ENCODE measurements around the gene COX20.

Gene COX20

DNA sequence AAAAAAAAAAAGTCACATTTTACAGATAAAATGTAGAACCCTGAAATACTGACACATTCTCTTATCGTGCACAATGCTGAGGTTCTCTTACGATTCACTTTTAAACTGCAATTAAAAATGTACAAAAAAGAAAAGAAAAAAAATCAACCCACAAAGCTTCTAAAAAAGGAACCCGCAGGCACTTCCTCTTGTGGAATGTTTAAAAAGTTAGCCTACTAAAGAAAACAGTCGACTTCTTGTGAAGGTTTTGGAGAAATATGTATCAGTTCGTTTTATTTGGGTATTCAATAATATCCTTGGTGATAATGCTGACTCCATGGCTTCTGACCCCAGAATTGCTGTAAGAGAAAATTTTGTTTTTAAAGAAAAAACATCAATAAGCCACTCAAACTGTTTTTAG lies 18.7 kb downstream of the COX20 start:
- DNase-seq = no peak

DNA sequence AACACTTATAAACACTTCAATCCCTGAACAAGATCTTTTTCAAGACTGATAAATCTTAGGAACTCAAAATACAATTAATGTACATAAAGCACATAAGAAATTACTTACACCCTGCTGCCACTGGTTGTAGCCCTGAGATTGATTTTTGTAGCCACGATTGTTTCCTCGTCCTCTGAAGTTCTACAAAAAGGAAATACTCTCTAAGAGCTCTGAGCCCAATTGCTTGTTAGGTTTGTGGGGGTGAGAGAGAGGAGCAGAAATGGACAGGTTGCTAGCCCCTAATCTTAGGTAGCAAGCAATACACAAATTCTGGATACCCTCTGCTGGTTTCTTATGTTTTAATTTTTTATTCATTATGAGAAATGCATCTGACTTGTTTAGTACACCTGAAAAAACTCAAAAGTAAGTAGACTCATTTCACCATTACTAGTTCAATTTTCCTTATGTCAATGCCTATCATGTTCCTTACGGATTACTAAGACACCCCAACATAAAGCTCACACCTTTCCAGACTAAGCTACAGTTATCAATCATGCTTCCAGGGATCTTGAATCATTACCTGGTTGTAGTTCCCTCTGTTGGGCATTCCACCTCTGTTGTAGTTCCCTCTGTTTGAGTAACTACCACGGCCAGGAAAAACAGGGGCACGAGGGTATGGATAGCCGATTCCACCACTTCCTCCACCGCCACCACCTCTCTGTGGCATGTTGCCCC lies 19.6 kb downstream of the COX20 start:
- DNase-seq = no peak

DNA sequence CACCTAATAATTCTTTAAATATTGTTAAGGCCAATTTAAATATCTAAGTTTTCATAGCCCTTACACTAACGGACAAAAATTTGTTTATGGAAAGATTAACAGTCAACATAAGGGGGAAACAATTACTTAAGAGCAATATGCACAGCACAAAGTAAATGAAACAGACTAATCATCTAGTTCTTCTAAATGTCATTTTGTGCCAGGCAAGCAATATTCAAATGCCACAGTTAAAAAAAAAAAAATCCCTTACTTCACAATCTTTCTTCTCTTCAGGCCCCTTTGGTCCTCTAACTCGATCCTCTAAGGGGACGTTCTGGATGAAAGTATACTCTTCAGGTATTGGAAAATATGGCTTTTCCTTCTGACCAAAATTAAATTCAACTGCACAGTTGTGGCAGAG lies 22.3 kb downstream of the COX20 start:
- DNase-seq = no peak

DNA sequence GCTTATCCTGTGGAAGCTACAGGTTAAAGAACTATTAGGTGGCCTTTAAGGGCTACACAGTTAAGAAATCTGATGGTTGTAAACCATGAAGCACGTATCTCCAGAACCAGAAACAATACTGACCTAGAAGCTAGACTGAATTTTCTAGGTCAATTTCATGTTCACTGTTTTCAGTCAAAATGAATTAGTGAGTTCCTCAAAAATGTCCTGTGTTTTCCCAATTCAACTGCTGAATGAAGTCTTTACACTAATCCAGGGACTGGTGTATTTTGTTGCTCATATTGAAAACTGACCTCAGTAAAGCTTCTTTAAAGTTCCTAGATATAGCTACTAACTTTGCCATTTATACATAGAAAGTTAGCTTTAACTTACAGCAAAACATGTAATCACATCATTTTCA lies 22.9 kb downstream of the COX20 start:
- no peak for DNase-seq

DNA sequence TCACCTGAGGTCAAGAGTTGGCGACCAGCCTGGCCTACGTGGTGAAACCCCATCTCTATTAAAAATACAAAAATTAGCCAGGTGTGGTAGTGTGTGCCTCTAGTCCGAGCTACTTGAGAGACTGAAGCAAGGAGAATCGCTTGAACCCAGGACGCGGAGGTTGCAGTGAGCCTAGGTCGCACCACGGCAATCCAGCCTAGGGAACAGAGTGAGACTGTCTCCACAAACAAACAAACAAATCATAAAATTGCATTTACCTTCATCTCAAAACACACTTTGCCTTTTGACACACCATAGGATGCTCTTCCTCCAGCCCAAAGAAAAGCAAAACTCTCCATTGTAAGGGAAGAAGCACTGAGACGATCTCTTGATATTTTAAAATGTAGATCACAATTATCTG lies 24.6 kb downstream of the COX20 start:
- no peak for DNase-seq

DNA sequence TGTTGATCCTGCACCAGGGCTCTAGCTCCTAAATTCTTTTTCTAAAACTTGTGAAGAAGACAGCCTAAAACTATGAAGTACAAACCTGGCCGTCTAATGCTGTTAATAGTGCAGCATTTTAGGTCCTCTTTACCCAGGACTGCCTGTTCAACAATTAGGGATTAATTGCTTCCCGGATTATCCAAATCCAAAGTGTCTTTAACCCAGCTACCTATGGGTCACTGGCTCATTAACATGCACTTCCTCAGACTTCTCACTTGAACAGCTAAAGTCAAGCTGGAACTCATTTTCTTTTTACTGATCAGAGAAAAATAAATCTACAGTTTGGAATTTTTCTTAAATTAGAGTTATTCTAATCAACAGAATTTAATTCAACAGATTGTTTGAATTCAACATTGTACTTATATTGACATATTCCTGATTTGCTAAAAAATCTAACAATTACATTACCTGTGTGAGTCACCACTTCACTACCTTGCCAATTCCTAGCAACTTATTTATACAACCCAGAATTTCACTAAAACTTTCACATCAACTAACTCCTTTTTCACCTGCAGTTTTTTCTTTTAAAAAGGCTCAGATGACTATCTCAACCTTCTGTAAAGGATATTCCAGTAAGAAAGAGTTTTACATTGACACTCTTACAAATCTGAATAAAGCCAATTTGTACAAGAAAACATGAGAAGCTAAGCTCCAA lies 25.6 kb downstream of the COX20 start:
- no peak for DNase-seq

DNA sequence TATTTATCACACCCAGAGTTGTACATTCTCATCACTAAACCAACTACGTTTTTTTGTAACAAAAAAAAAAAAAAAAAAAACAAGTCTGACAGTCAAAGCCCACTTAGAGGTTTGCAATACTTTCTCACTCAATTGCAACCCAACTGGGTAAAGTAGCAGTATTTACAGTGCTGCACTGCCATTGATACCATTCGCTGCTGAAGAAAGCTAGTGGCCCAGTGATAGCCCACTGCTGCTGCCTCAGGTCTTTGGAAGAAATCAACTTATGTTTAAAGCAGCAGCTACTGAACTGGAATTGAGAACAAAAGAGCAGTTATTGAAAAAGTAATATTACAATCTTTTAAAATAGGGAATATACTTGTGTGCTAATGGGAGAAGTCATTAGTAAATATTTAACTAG lies 26.2 kb downstream of the COX20 start:
- no peak for DNase-seq

DNA sequence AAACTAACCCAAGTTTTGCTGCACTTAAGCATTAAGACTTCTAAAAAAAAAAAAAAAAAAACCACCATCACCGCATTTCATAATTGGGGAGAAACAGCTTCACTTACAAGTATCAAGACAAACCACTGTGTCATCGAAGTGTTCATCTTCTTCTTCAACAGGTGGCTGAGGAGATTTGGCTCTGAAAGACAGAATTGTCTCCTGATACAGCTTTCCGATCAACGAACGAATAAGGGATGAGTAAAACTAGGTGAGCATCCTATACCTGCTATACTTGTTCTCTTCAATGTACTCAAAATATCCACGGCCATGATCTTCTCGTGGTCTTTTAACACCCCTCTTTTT lies 26.9 kb downstream of the COX20 start:
- no peak for DNase-seq

DNA sequence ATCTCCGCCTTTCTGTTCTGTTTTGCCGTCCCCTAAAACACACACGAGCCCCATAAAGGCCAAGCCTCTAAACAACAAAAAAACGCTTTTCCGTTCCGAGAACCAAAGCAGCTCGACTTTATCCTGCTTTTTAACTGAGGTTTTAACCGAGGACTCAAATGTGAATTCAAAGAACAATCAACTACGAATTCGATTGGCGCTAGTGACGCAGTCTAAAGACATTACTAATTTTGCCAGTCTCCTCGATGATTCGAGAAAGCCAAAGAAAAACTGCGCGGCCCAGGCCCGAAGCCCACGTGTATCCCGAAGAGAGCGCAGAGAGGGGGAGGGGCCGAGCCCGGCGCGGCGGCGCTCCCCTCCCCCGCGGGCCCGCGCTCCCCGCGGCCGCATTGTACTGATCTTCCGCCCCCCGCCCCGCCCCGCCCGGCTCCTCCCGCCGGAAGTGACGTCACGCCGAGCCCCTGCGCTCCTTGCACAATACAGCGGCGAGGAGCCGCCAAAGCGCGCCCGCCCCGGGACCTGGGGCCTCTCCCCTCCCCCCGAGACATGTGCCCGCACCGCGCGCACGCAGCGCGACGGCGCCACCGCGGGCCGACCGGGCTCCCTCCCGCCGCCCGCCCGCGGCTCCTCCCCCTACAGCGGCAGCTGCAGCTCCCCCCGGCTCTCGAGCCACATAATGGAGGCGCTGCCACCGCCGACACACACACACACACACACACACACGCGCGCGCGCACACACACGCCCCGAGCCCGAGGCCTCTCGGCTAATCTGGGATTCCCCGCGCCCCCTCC lies 27.4 kb downstream of the COX20 start:
- peak; percentile 71 for DNase-seq

DNA sequence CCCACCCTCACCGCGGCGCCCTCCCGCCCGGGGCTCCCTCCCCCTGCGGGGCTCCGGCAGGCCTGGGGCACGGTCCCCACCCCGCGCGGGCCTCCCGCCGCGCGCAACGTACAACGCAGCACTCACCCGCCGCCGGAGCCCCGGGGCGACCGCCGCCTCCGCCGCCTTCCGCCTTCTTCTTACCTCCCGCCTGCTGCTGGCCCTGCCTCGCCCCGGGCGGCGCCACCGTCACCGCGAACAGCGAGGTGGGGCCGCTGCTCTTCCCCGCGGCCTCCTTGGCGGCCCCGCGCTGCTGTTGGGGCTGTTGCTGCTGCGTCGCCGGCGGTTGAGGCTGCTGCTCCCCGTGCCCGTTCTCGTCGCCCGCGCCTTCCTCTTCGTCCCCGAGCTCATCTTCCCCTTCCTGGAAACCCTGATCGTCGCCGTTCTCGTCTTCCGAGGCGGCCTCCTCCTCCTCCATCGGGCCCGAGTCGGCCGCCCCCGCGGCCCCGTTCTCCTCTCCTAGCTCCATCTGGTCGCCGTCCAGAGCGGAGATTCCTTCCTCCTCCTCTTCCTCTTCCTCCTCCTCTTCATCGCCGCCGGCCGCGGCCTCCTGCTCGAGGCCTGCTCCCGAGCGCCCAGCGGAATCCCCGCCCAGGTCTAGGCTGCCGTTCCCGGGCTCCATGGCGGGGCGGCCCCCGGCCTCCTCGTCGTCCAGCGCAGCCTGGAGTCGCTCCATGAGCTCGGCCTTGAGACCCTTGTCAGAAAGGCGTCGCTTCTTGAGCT lies 28.2 kb downstream of the COX20 start:
- DNase-seq = no peak

DNA sequence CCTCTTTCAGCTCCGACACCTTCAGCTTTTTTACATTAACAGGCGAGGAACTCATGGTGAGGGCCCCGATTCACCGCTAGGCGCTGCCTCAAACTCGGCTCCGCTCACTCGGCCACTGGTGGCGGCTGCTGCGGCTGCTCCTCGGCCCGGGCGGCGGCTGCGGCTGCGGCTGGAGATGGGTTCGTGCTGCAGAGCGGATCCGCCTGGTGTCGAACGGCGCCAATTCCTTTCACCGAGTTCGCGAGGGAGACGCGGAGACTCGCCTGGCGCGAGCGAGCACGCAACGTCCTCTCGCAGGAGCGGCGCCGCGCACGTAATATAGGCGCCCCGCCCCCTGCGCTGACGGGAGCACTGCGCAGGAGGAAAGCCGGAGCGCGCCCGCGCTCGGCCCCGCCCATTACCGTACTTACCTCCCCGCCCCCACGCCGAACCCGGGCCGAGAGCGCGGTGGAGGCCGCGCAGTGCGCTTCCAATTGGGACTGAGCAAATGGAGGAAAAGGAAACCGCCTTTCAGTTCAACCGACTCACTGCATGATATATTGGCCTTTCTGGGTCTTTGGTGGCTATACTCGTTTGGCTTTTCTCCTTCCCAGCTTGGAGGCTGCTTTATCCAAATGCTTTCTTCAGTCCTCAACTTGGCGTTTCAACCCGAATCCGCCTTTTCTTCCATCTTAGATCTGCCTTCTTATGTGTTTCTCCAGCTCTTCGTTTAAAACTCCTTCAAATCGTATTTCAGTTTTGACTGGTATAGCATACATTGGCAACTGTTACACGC lies 29.0 kb downstream of the COX20 start, which contains the start of gene HNRNPU:
HNRNPU (minus strand) TSS at position 291 of the 775 bp plus-strand sequence; CDS start at position 55, 236 bp downstream.
- peak; percentile 78 for DNase-seq

DNA sequence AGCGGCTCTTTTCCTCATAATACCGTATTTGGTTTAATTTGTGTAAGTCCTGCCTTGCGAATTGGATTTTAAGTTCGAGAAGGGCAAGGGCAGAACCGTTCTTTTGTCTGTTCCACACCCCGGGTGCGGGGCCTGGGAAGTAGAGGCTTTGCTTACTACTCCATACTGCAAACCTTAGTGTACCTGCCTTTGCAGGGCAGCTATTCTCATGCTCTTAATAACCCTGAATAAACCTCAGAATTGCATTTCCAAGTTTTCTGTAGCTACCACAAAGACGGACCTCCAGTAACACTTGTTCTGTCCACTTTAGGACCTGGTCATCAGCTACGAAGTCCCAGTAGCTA lies 29.5 kb downstream of the COX20 start:
- no peak for DNase-seq

DNA sequence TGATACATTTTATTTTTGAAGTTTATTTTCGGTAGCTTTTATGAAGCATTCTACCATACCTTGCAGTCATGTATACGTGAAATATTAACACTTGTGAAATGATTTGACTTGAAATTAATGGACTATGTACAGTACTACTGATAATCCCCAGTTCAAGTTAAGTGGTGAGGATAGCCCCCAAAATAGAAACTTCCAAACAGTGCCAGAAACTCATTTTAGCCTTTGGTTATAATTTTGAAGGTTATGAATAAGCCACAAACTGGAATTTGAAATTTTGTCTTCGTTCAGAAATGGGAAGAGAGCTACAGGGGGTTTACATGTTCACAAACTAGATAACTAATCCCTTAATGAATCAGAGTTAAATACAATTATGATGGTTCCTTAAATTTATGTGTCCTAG lies 30.4 kb downstream of the COX20 start:
- no peak for DNase-seq

DNA sequence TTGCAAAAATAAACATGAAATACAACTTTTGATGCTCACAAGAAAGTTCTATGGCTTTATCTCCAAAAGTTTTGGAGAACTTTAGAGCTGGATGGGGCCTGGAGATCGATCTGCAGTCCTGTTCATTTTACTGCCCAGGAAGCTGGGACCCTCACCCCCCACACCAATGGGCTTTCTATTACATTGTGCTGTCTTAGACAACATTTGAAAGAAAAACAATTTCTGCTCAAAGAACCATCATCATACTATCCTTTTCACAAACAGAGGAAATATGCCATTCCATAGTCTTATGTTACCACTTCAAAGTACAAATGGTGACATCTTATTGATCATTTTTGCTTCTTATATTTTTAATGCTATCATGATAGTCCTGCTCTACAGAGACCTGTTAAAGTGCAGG lies 30.9 kb downstream of the COX20 start:
- no peak for DNase-seq

DNA sequence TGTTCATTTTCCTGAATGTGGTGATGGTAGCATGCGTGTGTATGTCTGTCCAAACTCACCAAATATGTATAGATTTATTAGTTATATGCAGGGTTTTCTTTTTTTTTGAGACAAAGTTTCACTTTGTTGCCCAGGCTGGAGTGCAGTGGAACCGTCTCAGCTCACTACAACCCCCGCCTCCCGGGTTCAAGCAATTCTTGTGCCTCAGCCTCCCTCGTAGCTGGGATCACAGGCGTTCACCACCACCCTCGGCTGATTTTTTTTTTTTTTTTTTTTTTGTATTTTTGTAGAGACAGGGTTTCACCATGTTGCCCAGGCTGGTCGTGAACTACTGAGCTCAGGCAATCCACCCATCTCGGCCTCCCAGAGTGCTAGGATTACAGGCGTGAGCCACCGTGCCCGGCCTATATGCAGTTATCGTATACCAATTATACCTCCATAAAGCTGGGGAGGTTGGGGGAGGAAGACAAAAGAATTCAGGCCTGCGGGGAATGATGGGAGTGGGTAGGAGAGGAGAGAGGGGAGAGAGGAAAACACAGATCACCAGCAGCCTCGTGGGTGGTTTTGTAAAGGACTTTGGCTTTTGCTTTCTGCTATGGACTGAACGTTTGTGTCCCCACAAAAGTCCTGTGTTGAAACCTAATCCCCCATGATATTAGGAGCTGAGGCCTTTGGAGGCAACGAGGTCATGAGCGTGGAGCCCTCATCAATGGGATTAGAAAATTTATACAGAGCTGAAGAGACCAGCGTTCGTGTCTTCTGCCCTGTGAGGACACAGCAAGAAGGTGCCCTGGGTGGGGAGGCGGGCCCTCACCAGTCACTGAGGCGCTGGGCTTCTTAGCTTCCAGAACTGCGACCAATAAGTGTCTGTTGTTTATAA lies 33.3 kb downstream of the COX20 start:
- no peak for DNase-seq

DNA sequence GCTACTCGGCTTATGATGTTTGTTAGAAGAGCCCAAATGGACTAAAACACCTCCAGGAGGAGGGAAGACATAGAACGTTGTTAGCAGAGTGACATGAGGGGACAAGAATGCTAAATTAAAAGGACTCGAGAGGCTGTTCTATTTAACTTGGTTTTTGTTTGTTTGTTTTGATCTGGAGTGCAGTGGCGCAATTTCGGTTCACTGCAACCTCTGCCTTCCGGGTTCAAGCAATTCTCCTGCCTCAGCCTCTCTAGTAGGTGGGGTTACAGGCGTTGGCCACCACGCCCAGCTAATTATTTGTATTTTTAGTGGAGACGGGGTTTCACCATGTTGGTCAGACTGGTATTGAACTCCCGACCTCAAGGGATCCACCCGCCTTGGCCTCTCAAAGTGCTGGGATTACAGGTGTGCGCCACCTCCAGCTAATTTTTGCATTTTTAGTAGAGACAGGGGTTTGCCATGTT lies 33.9 kb downstream of the COX20 start:
- no peak for DNase-seq

DNA sequence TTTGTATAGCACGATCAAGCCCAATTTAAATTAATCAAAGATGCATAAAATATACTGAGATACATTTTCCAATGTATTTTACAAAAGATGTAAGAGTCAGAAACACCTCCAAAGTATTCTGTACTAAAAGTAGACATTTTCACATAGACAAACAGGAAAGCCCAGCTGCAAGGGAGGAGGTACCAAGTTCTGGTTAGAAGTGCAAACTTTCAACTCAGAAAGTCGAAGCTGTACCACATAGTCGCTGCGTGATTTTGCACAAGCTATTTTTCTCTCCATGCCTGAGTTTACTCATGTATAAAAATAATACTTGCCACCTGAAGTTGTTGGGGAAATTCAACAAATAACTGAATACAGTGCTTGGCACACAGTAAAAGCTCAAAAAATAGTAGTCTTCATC lies 34.5 kb downstream of the COX20 start:
- no peak for DNase-seq

DNA sequence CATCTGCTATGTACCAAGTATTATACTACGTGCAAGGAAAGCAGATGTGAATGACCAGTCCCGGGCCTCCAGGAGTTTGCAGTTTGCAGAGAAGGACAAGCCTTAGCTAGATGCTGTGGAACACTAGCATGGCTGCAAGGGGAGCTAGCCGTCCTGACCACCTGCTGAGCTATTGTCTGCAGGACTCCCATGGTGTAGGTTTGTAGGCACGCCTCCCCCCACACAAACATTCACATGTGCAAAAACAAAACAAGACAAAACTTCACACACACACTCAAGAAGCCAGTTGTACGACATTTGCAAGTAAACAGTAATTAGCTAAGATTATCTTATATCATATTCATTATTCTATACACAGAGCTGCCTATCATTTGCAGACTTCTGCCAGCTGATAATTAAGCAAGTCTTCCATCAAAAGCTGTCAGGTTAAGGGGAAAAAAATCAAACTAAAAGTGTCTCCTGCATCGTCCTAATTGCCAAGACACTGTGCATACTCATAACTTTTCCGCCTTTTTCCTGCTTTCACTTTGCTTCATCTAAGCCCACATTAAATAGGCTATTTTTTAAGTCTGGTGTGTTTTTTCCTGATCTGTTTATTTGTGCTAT lies 39.6 kb downstream of the COX20 start:
- DNase-seq = no peak

DNA sequence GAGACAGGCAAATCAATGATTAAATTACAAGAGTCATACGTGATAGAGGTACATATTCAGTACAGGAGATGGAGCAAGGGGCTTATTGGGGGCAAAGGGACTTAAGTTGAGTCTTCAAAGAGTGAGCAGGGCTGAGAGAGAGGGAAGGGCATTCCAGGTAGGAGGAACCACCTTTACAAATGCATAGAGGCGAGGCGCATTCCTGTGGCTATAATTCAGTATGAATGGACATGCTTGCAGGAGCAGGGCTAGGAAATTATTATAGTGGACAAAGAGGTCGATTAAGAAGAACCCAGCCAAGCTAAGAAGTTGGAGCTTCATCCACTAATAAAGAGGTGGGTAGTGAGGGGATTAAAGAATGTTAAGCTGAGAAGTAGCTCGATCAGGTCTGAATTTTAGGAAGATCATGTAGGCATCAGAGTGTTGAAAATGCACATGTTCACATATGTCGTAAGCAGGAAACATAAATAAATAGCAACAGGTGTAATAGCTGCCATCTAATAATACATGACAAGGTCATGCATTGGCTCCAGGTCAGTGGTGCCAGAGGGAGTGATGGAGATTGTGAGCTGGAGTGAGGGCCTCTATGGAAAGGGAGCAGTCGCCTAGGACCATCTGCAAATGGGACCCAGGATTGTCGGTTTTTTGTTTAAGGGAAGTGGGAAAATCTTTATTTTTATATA lies 40.9 kb downstream of the COX20 start:
- no peak for DNase-seq

DNA sequence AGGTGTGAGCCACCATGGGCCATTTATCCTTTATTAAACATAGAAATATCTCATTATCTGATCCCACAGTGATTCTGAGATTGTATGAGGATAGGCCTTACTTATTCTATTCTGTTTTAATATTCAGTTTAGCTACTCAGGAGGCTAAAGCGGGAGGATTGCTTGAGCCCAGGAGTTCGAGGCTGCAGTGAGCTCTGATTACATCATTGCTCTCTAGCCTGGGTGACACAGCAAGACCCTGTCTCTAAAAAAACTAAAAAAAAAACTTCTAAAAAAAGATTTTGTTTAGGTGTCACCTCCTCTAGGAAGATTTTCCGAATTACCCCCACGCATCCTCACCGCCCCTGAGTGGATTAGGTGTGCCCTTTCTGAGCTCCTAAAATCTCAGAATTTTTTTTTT lies 43.2 kb downstream of the COX20 start:
- DNase-seq = no peak

All from NCI-H526 treated with DMSO at 0.1 percent for 48 hours (cell line).